ENCODE results near the gene EP300.
"Not testable (repeated sequence)": the region's sequence is repeated elsewhere in the genome, so short reads cannot be mapped to it uniquely, and the experiment has no call there.

EP300 gene

DNA sequence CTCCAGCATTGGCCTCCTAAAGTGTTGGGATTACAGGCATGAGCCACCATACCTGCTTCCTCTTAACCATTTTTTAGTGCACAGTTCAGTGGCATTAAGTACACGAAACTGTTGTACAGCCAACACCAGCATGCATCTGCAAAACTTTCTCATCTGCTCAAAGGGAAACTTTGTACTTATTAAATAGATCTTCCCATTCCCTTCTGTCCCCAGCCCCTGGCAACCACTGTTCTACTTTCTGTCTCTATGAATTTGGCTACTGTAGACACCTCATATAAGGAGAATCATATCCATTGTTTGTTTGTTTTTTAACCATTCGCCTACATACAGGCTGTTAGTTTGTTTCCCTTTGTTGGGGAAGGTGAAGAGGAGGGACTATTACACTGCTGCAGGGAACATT lies 6.5 kb upstream of the EP300 start:
- no peak for DNase-seq (ENCODE audit: low spot score)

DNA sequence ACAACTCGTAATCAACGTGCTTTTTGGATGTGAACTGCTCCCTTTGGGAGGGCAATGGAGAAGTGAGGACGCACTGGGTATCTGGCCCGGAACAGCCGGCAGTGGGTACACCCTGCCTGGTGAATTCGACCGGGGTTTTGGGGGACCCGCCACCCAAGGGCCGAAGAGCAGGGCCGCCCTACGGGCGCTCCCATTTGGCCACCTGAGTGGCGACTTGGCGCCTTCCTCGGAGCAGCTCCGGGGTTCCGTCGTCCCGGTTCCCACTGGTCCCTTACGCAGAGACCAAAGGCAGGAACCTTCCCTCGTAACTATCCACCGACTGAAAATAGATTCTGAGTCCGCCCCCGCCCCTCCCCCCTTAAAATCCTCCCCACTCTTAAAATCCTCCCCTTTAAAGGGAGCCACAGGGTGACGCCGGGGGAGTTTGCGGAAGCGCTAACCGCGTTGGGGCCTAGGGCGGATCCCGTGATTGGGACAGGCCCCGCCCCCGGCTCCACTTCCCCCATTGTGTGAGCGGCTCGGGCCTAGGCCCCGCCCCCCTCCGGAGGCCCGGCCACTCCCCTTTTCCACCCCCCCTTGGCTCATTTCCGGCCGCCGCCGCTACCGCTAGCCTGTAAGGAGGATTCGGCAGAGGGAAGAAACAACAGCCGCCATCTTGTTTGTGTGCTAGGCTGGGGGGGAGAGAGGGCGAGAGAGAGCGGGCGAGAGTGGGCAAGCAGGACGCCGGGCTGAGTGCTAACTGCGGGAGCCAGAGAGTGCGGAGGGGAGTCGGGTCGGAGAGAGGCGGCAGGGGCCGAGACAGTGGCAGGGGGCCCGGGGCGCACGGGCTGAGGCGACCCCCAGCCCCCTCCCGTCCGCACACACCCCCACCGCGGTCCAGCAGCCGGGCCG lies 1.0 kb upstream of the EP300 start:
- peak; percentile 98 for DNase-seq (ENCODE audit: low spot score)

DNA sequence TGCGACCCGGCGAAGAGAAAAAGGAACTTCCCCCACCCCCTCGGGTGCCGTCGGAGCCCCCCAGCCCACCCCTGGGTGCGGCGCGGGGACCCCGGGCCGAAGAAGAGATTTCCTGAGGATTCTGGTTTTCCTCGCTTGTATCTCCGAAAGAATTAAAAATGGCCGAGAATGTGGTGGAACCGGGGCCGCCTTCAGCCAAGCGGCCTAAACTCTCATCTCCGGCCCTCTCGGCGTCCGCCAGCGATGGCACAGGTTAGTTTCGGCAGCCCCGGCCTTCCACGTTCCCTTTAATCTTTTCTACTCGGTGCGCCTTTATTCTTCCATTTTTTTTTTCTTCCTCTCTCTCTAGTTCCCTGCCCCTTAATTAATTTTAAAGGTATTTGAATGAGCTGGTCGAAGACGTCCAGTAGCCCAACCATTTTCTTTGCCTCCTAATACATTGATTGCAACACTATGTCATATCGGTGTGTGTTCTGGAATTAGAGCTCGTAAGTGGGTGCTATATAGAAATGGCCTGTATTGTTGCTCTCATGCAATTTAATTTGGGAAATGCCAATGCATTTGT lies 537 bp downstream of the EP300 start:
- peak; percentile 72 for DNase-seq (ENCODE audit: low spot score)

DNA sequence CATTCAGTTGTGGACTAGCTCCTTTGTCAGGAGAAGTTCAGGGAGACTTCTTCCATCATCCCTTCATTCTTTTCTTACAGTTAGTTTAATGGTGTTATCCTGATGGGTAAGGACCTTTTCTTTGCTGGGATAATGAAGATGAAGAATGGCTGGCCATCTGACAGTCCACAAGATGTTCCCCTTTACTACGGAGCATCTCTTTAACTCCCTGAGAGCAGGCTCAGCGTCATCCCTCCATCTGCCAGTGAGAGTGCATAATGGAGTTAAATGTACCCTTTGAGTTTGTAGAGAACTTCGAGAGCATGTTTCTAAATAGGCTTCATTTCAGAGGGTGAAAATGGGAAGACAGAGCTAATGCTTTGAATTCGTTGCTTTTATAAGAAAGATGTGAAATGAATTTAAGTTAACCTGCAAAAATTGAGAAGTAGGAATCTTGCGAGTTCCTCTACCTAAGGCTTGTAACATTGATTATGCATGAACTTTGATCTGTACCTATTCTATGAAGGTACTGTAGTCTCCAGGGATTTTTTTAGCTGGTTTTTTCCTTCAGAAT lies 1.7 kb downstream of the EP300 start:
- DNase-seq (ENCODE audit: low spot score): peak; percentile 71

DNA sequence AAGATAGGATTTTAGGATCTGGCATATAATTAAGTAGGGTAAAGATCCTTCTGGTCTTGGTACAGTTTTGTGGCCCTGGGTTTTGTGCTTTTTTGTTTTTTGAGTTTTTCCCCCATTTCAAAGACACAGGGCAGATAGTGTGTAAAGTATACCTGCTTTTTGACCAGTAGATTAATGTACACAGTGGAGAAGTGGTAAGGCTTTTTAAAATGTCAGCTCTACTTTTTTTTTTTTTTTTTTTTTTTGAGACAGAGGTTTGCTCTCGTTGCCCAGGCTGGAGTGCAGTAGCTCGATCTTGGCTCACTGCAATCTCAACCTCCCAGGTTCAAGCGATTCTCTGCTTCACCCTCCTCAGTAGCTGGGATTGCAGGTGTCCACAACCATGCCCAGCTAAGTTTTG lies 4.0 kb downstream of the EP300 start:
- DNase-seq (ENCODE audit: low spot score): no peak

DNA sequence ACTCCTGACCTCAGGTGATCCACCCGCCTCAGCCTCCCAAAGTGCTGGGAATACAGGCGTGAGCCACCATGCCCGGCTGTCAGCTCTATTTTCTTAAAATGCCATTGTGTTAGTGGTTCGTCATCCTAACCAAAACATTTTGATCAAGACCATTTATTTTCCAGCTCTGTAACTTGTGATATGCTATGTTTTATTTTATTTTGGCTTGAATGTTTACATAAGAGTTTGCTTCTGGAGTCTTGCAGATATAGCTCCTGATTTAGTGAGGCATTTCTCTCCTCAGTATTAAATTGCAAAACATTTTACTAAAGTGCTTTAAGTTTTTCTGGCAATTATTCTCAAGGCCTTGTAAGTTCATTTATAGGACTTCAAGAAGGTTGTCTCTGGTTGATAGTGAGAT lies 4.4 kb downstream of the EP300 start:
- no peak for DNase-seq (ENCODE audit: low spot score)

DNA sequence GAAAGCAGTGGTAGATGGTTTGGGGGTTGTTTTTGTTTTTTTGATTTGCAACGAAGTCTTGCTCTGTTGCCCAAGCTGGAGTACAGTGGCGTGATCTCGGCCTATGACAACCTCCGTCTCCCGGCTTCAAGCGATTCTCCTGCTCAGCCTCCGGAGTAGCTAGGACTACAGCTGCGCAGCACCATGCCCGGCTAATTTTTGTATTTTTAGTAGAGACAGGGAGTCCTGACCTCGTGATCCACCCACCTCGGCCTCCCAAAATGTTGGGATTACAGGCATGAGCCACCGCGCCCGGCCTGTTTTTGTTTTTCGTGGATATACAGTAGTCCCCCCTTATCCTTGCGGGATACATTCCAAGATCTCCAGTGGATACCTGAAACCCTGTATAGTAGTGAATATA lies 6.6 kb downstream of the EP300 start:
- no peak for DNase-seq (ENCODE audit: low spot score)

DNA sequence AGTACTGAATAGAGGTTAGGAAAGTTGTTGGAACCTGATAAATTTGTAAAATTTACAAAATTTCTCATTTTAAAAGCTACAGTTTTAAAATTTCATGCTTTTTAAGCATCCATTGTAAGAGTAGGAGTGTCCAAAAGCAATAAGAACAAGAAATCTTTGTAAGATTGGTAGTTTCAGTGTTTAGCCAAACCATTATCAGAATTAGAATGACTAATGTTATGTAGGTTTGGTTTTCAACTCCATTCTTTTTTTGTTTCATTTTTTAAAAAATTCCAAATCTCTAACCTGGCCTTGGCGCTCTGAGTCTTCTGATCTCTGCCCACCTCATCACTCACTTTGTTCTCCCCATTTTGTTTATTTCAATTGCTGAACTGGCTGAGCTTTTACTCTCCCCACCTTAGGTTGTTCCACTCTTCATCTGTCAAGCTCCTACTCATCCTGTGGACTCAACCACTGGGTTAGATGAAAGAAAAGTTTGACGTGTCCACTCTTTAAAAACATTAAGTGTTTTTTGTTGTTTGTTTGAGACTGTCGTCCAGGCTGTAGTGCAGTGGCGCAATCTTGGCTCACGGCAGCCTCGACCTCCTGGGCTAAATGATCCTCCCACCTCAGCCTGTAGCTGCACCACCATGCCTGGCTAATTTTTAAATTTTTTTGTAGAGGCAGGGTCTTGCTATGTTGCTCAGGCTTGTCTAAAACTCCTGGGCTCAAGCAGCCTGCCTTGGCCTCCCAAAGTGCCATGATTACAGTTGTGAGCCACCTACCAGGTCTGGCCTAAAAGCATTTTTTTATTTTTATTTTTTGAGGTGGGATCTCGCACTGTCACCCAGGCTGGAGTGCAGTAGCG lies 14.0 kb downstream of the EP300 start:
- no peak for DNase-seq (ENCODE audit: low spot score)

DNA sequence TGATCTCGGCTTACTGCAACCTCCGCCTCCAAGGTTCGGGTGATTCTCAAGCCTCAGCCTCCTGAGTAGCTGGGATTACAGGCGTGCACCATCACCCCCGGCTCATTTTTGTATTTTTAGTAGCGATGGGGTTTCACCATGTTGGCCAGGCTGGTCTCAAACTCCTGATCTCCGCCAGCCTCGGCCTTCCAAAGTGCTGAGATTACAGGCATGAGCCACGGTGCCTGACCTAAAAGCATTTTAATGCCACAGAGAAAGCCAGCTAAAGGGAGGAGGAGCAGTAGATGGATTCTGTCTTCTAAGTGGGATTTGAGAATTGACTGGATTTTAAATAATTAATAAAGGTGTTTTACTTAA lies 14.6 kb downstream of the EP300 start:
- not testable (repeated sequence) for DNase-seq (ENCODE audit: low spot score)

DNA sequence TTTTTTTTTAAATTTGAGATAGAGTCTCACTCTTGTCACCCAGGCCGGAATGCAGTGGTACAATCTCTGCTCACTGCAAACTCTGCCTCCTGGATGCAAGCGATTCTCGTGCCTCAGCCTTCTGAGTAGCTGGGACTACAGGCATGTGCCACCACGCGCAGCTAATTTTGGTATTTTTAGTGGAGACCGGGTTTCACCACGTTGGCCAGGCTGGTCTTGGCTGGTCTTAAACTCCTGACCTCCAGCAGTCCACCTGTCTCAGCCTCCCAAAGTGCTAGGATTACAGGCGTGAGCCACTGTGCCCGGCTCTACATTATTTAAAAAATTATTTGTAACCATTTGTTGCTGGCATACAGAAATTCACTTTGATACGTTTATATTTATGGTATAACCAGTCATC lies 18.6 kb downstream of the EP300 start:
- no peak for DNase-seq (ENCODE audit: low spot score)

DNA sequence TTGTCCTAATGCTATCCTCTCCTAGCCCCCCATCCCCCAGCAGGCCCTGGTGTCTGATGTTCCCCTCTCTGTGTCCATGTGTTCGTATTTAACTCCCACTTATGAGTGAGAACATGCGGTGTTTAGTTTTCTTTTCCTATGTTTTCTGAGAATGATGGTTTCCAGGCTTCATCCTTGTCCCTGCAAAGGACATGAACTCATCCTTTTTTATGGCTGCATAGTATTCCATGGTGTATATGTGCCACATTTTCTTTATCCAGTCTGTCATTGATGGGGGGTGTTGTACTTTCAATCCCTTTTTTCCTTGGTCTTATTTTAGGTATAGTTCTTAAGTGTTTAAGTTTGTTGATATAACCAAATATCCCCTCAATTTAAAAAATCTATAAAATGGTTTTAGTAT lies 23.9 kb downstream of the EP300 start:
- DNase-seq (ENCODE audit: low spot score): no peak

DNA sequence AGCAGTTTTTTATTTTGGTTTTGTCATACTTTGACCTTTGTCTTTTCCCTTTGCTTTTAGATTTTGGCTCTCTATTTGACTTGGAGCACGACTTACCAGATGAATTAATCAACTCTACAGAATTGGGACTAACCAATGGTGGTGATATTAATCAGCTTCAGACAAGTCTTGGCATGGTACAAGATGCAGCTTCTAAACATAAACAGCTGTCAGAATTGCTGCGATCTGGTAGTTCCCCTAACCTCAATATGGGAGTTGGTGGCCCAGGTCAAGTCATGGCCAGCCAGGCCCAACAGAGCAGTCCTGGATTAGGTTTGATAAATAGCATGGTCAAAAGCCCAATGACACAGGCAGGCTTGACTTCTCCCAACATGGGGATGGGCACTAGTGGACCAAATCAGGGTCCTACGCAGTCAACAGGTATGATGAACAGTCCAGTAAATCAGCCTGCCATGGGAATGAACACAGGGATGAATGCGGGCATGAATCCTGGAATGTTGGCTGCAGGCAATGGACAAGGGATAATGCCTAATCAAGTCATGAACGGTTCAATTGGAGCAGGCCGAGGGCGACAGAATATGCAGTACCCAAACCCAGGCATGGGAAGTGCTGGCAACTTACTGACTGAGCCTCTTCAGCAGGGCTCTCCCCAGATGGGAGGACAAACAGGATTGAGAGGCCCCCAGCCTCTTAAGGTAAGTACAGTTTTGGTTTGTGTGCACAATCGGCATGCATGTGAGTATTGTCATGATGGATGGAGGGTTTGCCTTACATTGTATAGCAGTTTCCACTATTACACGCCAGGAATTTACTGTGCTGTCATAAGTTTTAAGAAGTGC lies 25.0 kb downstream of the EP300 start:
- DNase-seq (ENCODE audit: low spot score): no peak

DNA sequence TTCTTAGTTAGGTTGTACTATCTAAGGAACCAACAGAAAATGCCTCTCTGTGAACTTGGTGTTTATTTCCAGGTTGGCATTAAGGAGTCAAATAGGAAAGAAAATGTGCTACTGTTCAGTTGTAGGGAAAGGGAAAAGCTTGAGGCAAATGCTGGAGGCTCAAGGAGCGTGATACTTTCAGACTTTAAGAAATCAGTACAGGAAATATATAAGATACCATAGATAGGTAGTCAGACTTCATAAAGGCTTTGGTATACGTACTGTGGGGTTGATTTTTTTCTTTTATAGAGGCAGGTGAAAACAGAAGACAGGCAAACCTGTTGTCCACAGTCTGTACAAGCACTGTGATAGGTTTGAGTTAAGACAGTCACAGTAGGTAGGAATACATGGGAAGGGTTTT lies 30.8 kb downstream of the EP300 start:
- DNase-seq (ENCODE audit: low spot score): no peak

DNA sequence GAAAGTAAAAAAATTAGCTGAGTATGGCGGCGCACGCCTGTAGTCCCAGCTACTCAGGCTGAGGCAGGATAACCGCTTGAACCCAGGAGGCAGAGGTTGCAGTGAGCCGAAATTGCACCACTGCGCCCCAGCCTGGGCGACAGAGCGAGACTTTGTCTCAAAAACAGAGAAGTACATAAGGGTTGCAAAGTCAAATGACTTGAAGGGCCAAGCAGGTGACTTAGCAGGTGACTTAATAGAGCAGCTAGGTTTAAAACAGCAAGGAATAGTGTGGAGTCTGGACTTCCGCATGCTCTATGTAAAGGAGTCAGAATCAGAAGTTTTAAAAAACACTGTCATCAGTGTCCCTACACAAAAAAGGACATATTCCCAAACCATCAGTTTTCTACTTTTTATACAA lies 31.7 kb downstream of the EP300 start:
- no peak for DNase-seq (ENCODE audit: low spot score)

DNA sequence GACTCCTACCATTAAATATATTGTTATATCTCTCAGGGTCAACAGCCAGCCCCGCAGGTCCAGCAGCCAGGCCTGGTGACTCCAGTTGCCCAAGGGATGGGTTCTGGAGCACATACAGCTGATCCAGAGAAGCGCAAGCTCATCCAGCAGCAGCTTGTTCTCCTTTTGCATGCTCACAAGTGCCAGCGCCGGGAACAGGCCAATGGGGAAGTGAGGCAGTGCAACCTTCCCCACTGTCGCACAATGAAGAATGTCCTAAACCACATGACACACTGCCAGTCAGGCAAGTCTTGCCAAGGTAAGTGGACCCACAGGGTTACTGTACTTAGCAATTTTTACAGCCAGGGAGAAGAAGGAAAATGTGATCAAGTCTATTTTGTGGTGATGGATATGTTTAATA lies 35.1 kb downstream of the EP300 start:
- DNase-seq (ENCODE audit: low spot score): no peak

DNA sequence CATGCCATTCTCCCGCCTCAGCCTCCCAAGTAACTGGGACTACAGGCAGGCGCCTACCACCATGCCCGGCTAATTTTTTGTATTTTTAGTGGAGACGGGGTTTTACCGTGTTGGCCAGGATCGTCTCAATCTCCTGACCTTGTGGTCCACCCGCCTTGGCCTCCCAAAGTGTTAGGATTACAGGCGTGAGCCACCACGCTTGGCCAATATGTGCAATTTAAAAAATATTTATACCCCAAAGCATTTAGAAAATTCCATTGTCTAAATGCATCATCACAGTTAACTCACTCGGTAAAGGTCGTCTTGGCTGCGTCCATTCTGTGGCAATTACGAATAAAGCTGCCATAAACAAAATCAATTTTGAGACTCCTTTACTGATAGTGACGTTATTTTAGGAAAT lies 36.2 kb downstream of the EP300 start:
- DNase-seq (ENCODE audit: low spot score): no peak

DNA sequence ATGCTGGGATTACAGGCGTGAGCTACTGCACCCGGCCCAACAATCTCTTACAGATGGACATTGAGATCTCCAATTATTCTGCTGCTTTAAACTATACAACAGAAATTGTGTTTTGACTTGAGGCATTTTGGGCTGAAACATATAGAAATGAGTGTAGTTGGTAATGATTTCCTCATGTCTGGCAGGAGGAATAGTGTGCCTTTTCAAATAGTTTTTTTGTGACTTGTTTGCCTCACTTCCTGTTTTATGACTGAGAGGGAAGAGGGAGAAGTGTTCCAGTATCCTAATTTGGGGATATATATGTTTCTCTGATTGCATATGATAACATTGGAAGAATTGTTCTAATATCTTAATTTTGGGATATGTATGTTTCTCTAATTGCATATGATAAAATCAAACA lies 40.2 kb downstream of the EP300 start:
- DNase-seq (ENCODE audit: low spot score): no peak

DNA sequence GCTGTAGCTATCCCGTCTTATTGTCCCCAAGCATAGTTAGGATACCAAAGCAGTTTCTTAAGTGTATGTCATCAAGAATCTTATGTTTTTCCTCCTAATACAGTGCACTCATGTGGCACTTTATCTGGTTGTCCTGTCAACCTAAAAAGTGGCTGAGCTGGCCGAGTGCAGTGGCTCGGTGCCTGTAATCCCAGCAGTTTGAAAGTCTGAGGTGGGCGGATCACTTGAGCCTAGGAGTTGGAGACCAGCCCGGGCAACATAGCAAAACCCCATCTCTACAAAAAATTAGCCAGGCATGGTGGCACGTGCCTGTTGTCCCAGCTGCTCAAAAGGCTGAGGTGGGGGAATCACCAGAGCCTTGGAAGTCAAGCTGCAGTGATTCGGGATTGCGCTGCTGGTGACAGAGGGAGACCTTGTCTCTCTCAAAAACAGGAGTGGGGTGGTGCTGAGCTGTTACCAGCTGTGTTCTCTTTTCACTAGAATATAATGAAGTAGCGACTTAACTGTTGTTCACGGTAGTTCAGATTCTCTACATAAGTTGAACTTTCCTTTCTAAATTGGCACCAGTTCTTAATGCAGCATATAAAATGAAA lies 48.1 kb downstream of the EP300 start:
- no peak for DNase-seq (ENCODE audit: low spot score)

DNA sequence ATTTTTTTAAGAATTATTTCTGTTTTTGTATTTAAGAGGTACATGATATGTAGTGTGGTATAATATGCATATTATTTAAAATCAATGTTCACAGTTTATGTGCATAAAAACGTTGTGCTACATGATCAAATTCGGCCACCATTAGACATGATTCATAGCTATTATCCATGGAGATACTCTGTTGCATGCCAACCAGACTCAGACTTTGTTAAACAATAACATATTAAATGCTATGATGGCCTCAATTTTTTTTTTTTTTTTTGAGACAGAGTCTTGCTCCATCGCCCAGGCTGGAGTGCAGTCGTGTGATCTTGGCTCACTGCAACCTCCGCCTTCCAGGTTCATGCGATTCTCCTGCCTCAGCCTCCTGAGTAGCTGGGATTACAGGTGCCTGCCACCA lies 53.5 kb downstream of the EP300 start:
- DNase-seq (ENCODE audit: low spot score): not testable (repeated sequence)

DNA sequence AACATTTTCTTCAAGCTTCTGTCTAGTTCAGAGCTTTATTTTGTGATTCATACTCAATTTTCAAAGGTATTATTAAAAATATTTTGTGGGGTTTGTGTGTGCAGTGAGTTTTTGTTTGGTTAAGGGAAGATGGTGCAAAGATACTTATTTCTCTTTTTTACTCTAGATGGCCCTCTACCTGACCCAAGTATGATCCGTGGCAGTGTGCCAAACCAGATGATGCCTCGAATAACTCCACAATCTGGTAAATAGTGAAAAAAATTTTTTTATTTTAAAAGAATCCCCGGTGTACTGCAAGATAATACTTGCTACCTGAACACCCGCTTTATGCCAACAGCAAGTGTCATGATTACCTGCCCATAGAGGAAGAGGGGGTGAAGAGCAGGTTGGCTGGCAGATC lies 54.2 kb downstream of the EP300 start:
- DNase-seq (ENCODE audit: low spot score): peak; percentile 60

DNA sequence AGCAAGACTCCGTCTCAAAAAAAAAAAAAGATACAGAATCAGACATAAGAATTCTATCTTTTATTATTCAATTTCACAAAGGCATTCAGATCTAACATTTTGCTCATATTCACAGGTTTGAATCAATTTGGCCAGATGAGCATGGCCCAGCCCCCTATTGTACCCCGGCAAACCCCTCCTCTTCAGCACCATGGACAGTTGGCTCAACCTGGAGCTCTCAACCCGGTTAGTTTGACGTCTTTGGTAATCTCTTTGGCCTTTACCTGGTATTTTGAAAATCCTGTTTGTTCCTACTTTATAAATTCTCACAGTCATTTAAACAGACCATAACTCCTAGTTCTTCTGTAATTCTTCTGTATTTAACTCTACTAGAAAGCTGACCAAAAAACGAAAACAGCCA lies 55.3 kb downstream of the EP300 start:
- DNase-seq (ENCODE audit: low spot score): no peak
